HCT116 (cell line): ENCODE measurements around the gene FRMD3. TPM values are rescaled to one million over a fixed set of nuclear protein-coding genes. Genes with fewer than 3 reads are reported as not detected.

Source experiments
- ATAC-seq: fragments of 200-7000 bp; cut with Tn5 transposase; 2 replicates; pipeline ENCODE4 v1.9.1; 2020; ENCODE audit warnings: mild to moderate bottlenecking, moderate library complexity
- BruUV-seq: library from RNA; stranded (reverse); fragments of 400-500 nt; replicated peaks from 2 replicates; lab custom pipeline; 2021; lab: Mats Ljungman, UMichigan
- CTCF ChIA-PET: fragments of 300-600 bp; sonication (Branson Sonifier 250); formaldehyde crosslinking; loops from one replicate; lab custom pipeline; 2021; ENCODE audit warnings: antibody characterized with exemption; lab: Charles Lee
- POLR2A ChIA-PET: fragments of 300-600, 350-600 bp; sonication (Branson Sonifier 250); formaldehyde crosslinking; loops from one replicate; lab custom pipeline; 2021; ENCODE audit warnings: antibody characterized with exemption; lab: Charles Lee
- RAD21 ChIA-PET, 2 experiments: fragments of 300-600 bp; sonication (Branson Sonifier 250); formaldehyde crosslinking; loops; one replicate each; lab custom pipeline; 2023; ENCODE audit warnings: low total read pairs in 2 of 2; ENCODE audit not compliant: uncharacterized antibody in 2 of 2, unreplicated experiment in 2 of 2, low non-redundant PET in 1 of 2; lab: Charles Lee
- DNase-seq: peaks from one replicate; pipeline ENCODE4 v3.0.0-alpha.2; 2010; ENCODE audit warnings: low read depth, low spot score
- H2AFZ ChIP-seq: fragments of 200-600 bp; shearing (Covaris generic), sonication (generic); 2 replicates; pipeline ENCODE4 v1.6.1; 2017; ENCODE audit warnings: low read depth, mixed run types, mixed read lengths, antibody characterized with exemption, low read length; ENCODE audit not compliant: poor library complexity, severe bottlenecking
- H3K27ac ChIP-seq: 2 replicates; pipeline ENCODE4 v1.5.1; 2012; ENCODE audit warnings: low read depth, low read length
- H3K27me3 ChIP-seq: fragments of 200-600 bp; sonication (generic); 2 replicates; pipeline ENCODE4 v1.6.1; 2016; ENCODE audit warnings: mixed run types, low read length, mixed read lengths; ENCODE audit not compliant: insufficient read depth
- H3K36me3 ChIP-seq, 2 experiments: fragments of 200-500 bp in 1 of 2; fragments of 200-600 bp in 1 of 2; sonication (Bioruptor generic) in 1 of 2; sonication (generic) in 1 of 2; 2 replicates each; pipeline versions ENCODE4 v1.5.1 to v1.6.1; 2014 to 2016; ENCODE audit warnings: low read length in 2 of 2, inconsistent platforms in 1 of 2, mixed read lengths in 1 of 2, mixed run types in 1 of 2; ENCODE audit not compliant: insufficient read depth in 2 of 2, control insufficient read depth in 1 of 2
- H3K4me1 ChIP-seq, 2 experiments: fragments of 200-600 bp in 1 of 2; sonication (generic) in 1 of 2; 2 replicates each; pipeline versions ENCODE4 v1.5.1 to v1.6.1; 2012 to 2017; ENCODE audit warnings: low read length in 2 of 2, inconsistent platforms in 1 of 2, mild to moderate bottlenecking in 1 of 2, mixed read lengths in 1 of 2, mixed run types in 1 of 2, moderate library complexity in 1 of 2; ENCODE audit not compliant: insufficient read depth in 2 of 2, control insufficient read depth in 1 of 2
- H3K4me2 ChIP-seq: fragments of 200-600 bp; sonication (generic); 2 replicates; pipeline ENCODE4 v1.6.1; 2017; ENCODE audit warnings: mixed run types, low read length, mixed read lengths
- H3K4me3 ChIP-seq, 2 experiments: fragments of 200-600 bp in 1 of 2; sonication (generic) in 1 of 2; replicated peaks in 1 of 2; 2 replicates each; pipeline ENCODE4 v1.5.1; 2011 to 2016; ENCODE audit warnings: low read length in 2 of 2, control low read depth in 1 of 2, low read depth in 1 of 2, mild to moderate bottlenecking in 1 of 2, mixed read lengths in 1 of 2, mixed run types in 1 of 2
- H3K79me2 ChIP-seq: fragments of 200-600 bp; sonication (generic); 2 replicates; pipeline ENCODE4 v1.6.1; 2017; ENCODE audit warnings: mild to moderate bottlenecking, mixed run types, low read length, moderate library complexity, mixed read lengths; ENCODE audit not compliant: insufficient read depth
- H3K9ac ChIP-seq: fragments of 200-600 bp; sonication (generic); 2 replicates; pipeline ENCODE4 v1.6.1; 2016; ENCODE audit warnings: low read length, mixed read lengths
- H3K9me2 ChIP-seq: fragments of 200-600 bp; sonication (generic), shearing (Covaris generic); 2 replicates; pipeline ENCODE4 v1.6.1; 2017; ENCODE audit warnings: mixed run types, mild to moderate bottlenecking, moderate library complexity; ENCODE audit not compliant: insufficient read depth
- H3K9me3 ChIP-seq, 2 experiments: fragments of 200-500 bp in 1 of 2; fragments of 200-600 bp in 1 of 2; sonication (Bioruptor generic) in 1 of 2; sonication (generic) in 1 of 2; 2 replicates each; pipeline ENCODE4 v1.6.1; 2014 to 2017; ENCODE audit warnings: low read length in 2 of 2, mixed read lengths in 2 of 2, inconsistent platforms in 1 of 2, low read depth in 1 of 2, mild to moderate bottlenecking in 1 of 2, mixed run types in 1 of 2, moderate library complexity in 1 of 2; ENCODE audit not compliant: control insufficient read depth in 1 of 2, insufficient read depth in 1 of 2
- H4K20me1 ChIP-seq: fragments of 200-600 bp; sonication (generic), shearing (Covaris generic); 2 replicates; pipeline ENCODE4 v1.6.1; 2017; ENCODE audit warnings: mixed run types, mild to moderate bottlenecking, moderate library complexity; ENCODE audit not compliant: insufficient read depth
- CEBPB ChIP-seq: IDR thresholded peaks from 2 replicates; pipeline ENCODE4 v1.6.1; 2012; ENCODE audit warnings: low read depth
- EGR1 ChIP-seq: IDR thresholded peaks from 2 replicates; pipeline ENCODE4 v1.6.1; 2012; ENCODE audit warnings: low read depth
- EZH2 ChIP-seq: fragments of 200-600 bp; sonication (generic); IDR thresholded peaks from 2 replicates; pipeline ENCODE4 v1.6.1; 2017; ENCODE audit warnings: antibody characterized with exemption, mixed run types
- EZH2phosphoT487 ChIP-seq: fragments of 200-600 bp; IDR thresholded peaks from 2 replicates; pipeline ENCODE4 v1.6.1; 2018; ENCODE audit warnings: antibody characterized with exemption, borderline replicate concordance
- FOSL1 ChIP-seq: IDR thresholded peaks from 2 replicates; pipeline ENCODE4 v1.6.1; 2012; ENCODE audit warnings: low read depth
- JUND ChIP-seq: IDR thresholded peaks from 2 replicates; pipeline ENCODE4 v1.6.1; 2012
- MAX ChIP-seq: IDR thresholded peaks from 2 replicates; pipeline ENCODE4 v1.6.1; 2012
- POLR2AphosphoS5 ChIP-seq: IDR thresholded peaks from 2 replicates; pipeline ENCODE4 v1.6.1; 2011; ENCODE audit warnings: mild to moderate bottlenecking, low read depth, low read length, moderate library complexity
- SP1 ChIP-seq: IDR thresholded peaks from 2 replicates; pipeline ENCODE4 v1.6.1; 2012; ENCODE audit warnings: low read depth
- ZBTB33 ChIP-seq: IDR thresholded peaks from 2 replicates; pipeline ENCODE4 v1.6.1; 2011; ENCODE audit warnings: mild to moderate bottlenecking, low read length, moderate library complexity; ENCODE audit not compliant: insufficient replicate concordance; ENCODE audit errors: extremely low read depth
- intact Hi-C: fragments of 100-400 bp; cut with micrococcal nuclease; formaldehyde crosslinking; loops from 2 replicates; pipeline ENCODE4 v1.10.0; 2022
- total RNA-seq: library from RNA; stranded (reverse); gene quantifications from one replicate; pipeline ENCODE4 v1.2.1, GENCODE V29; 2021; ENCODE audit not compliant: unreplicated experiment

FRMD3 gene
- total RNA-seq, 1 experiment from 2014 or later, result 0.89 TPM

GRCh38 chr9:83220730-83221129 lies 317.5 kb downstream of the FRMD3 start:
- RAD21 ChIA-PET, result no interaction called here
- no peak overlapping the region for H3K9ac ChIP-seq
- DNase-seq, result no peak
- intact Hi-C loops, result no loop called here
- TF ChIP-seq EGR1 (no peak), EZH2phosphoT487 (no peak), ZBTB33 (no peak), MAX (no peak), SP1 (no peak), EZH2 (no peak), FOSL1 (no peak), JUND (no peak), POLR2AphosphoS5 (no peak), CEBPB (no peak)
- TF ChIP-seq, all 23 proteins: peak for 0
- Histone ChIP-seq H2AFZ (no peak overlapping the region), H3K4me1 (peaks cover 3 to 18% of the 10 kb centered on the region in 2 experiments; a peak in 2 of 4 replicates), H4K20me1 (no peaks in the 10 kb centered on the region), H3K36me3 (no peaks in the 10 kb centered on the region), H3K4me2 (no peak overlapping the region; the same call in 1 of the 2 replicates), H3K79me2 (no peaks in the 10 kb centered on the region), H3K27ac (no peak overlapping the region), H3K9me2 (no peaks in the 10 kb centered on the region), H3K27me3 (peaks cover 9% of the 10 kb centered on the region; the same call in 1 of the 2 replicates), H3K4me3 (no peak overlapping the region), H3K9me3 (no peaks in the 10 kb centered on the region)
- ChIA-PET CTCF (interaction anchor here (1.1 to 3.5 kb wide), 6 partner anchors 10 to 430 kb away, joined by 3 to 30 read pairs (median 8); no protein-coding TSS in a partner anchor), POLR2A (no interaction called here)
- BruUV-seq, result no TSS peak
- ATAC-seq, result no peak
